ENCODE data around the gene SUCLG2.

Gene SUCLG2

DNA sequence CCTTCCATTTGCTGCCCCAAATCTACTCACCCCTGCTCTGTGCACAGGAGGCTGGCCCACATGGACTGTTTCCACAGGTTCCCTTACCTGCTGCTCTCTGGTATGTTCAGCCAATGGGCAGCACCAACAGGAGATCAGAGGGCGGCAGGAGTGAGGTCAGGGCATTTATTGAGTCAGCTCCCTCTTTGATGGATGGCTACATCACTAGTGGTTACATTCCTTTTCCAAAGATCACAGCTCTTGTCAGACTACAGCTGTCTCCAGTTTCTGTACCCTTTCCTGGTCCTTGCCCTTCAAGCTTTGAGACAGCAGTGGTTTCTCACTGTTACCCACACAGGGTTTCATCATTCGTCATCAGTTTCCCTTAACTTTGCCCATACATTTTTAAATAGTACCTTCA is 325.1 kb downstream of the SUCLG2 start:
- Histone ChIP-seq H3K23ac (ENCODE audit: low read length in 2 of 2) (no peak overlapping the region), H3K9ac (ENCODE audit: low read length) (no peak overlapping the region), H3K9me3 (ENCODE audit: control insufficient read depth, low read length) (no peaks in the 10 kb centered on the region), H3K27me3 (ENCODE audit: control insufficient read depth in 1 of 2, insufficient read depth in 1 of 2, low read length in 2 of 2) (no peaks in the 10 kb centered on the region), H3K27ac (ENCODE audit: low read length, poor library complexity, severe bottlenecking) (no peak overlapping the region), H4K8ac (ENCODE audit: low read length) (no peak overlapping the region), H3K4ac (ENCODE audit: low read depth in 1 of 2, low read length in 2 of 2) (no peak overlapping the region), H2AK5ac (ENCODE audit: low read length, severe bottlenecking) (no peak overlapping the region), H2AFZ (ENCODE audit: low read depth, low read length) (no peak overlapping the region), H2BK12ac (ENCODE audit: low read length in 2 of 2) (no peak overlapping the region), H2BK5ac (ENCODE audit: low read depth, low read length, poor library complexity, severe bottlenecking) (no peak overlapping the region), H3K14ac (ENCODE audit: low read length in 2 of 2) (no peak overlapping the region), H3K18ac (ENCODE audit: low read depth in 1 of 2, low read length in 2 of 2) (no peak overlapping the region), H3K4me1 (ENCODE audit: control insufficient read depth, insufficient read depth, low read depth, low read length) (no peaks in the 10 kb centered on the region), H4K91ac (ENCODE audit: low read length) (no peak overlapping the region), H2BK15ac (ENCODE audit: low read depth, poor library complexity, severe bottlenecking) (no peak overlapping the region), H3K4me3 (ENCODE audit: insufficient read depth in 1 of 2, low read depth in 1 of 2, low read length in 2 of 2) (no peak overlapping the region), H3K4me2 (ENCODE audit: low read length, poor library complexity, severe bottlenecking) (no peak overlapping the region), H3K36me3 (ENCODE audit: control insufficient read depth in 1 of 2, insufficient read depth in 2 of 2, low read depth in 1 of 2, low read length in 2 of 2) (no peaks in the 10 kb centered on the region), H2BK120ac (ENCODE audit: low read depth, low read length) (no peak overlapping the region), H3K79me1 (replicated peaks; ENCODE audit: low read length, poor library complexity, severe bottlenecking) (no peaks in the 10 kb centered on the region)
- WGBS, result 71% methylated on average over 2 of the region's 2 CpGs
- DNase-seq, result no peak

DNA sequence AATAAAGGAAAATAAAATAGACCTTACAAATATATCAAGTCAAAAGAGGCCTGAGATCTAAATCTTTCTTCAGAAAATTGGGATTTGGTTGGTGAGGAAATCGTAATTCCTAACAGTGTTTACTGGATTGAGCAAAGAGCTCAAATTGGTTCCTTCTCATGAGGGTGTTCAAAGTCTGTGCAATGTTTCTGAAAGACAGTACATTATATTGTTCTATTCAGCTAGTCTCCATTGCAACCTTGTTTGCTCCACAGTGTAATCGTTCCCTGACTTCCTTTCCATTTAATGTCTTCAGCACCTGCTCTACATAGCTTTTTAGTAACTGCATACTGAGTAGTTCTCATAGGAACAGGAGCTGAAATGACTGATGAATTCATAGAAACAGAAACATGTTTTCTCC is 326.8 kb downstream of the SUCLG2 start:
- Histone ChIP-seq H3K36me3 (ENCODE audit: control insufficient read depth in 1 of 2, insufficient read depth in 2 of 2, low read depth in 1 of 2, low read length in 2 of 2) (no peaks in the 10 kb centered on the region), H2BK12ac (ENCODE audit: low read length in 2 of 2) (no peak overlapping the region)
- 71% methylated on average over 2 of the region's 2 CpGs for WGBS

DNA sequence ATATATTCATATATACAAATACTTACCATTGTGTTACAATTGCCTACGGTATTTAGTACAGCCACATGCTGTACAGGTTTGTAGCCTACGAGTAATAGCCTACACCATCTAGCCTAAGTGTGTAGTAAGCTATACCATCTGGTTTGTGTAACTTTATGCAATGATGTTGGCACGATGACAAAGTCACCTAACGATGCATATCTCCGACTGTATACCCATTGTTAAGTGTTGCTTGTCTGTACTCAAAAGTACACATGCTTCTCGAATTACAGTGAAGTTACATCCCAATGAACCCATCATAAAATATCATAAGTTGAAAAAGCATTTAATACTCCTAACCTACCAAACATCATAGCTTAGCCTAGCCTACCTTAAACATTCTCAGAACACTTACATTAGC is 329.2 kb downstream of the SUCLG2 start:
- H3K79me1 ChIP-seq (replicated peaks; ENCODE audit: low read length, poor library complexity, severe bottlenecking), result no peaks in the 10 kb centered on the region
- no peak overlapping the region for H3K14ac ChIP-seq (ENCODE audit: low read length in 2 of 2)
- no peak overlapping the region for H3K18ac ChIP-seq (ENCODE audit: low read depth in 1 of 2, low read length in 2 of 2)
- no peak overlapping the region for H4K91ac ChIP-seq (ENCODE audit: low read length)
- WGBS, result 92% methylated on average over 6 of the region's 6 CpGs
- H3K36me3 ChIP-seq (ENCODE audit: control insufficient read depth in 1 of 2, insufficient read depth in 2 of 2, low read depth in 1 of 2, low read length in 2 of 2), result no peaks in the 10 kb centered on the region
- H3K9me3 ChIP-seq (ENCODE audit: control insufficient read depth, low read length), result peaks cover 7% of the 10 kb centered on the region
- H3K23ac ChIP-seq (ENCODE audit: low read length in 2 of 2), result no peak overlapping the region
- no peak overlapping the region for H3K9ac ChIP-seq (ENCODE audit: low read length)
- no peak overlapping the region for H2BK120ac ChIP-seq (ENCODE audit: low read depth, low read length)
- H2AFZ ChIP-seq (ENCODE audit: low read depth, low read length), result no peak overlapping the region
- H3K27ac ChIP-seq (ENCODE audit: low read length, poor library complexity, severe bottlenecking), result no peak overlapping the region
- no peak overlapping the region for H4K8ac ChIP-seq (ENCODE audit: low read length)
- H3K4ac ChIP-seq (ENCODE audit: low read depth in 1 of 2, low read length in 2 of 2), result no peak overlapping the region
- no peak overlapping the region for H2BK5ac ChIP-seq (ENCODE audit: low read depth, low read length, poor library complexity, severe bottlenecking)
- H3K4me3 ChIP-seq (ENCODE audit: insufficient read depth in 1 of 2, low read depth in 1 of 2, low read length in 2 of 2), result no peak overlapping the region
- H2BK15ac ChIP-seq (ENCODE audit: low read depth, poor library complexity, severe bottlenecking), result no peak overlapping the region
- H2AK5ac ChIP-seq (ENCODE audit: low read length, severe bottlenecking), result no peak overlapping the region
- no peak overlapping the region for H2BK12ac ChIP-seq (ENCODE audit: low read length in 2 of 2)
- no peak overlapping the region for H3K4me2 ChIP-seq (ENCODE audit: low read length, poor library complexity, severe bottlenecking)
- DNase-seq, result no peak
- H3K27me3 ChIP-seq (ENCODE audit: control insufficient read depth in 1 of 2, insufficient read depth in 1 of 2, low read length in 2 of 2), result no peaks in the 10 kb centered on the region
- H3K4me1 ChIP-seq (ENCODE audit: control insufficient read depth, insufficient read depth, low read depth, low read length), result no peaks in the 10 kb centered on the region

More for the DNA sequence above, 326.8 kb downstream of the SUCLG2 start:
- Histone ChIP-seq H3K4me3 (ENCODE audit: insufficient read depth in 1 of 2, low read depth in 1 of 2, low read length in 2 of 2) (no peak overlapping the region), H4K8ac (ENCODE audit: low read length) (no peak overlapping the region), H3K79me1 (replicated peaks; ENCODE audit: low read length, poor library complexity, severe bottlenecking) (no peaks in the 10 kb centered on the region), H2AK5ac (ENCODE audit: low read length, severe bottlenecking) (no peak overlapping the region), H2AFZ (ENCODE audit: low read depth, low read length) (no peak overlapping the region), H3K27me3 (ENCODE audit: control insufficient read depth in 1 of 2, insufficient read depth in 1 of 2, low read length in 2 of 2) (no peaks in the 10 kb centered on the region), H3K9me3 (ENCODE audit: control insufficient read depth, low read length) (peaks cover 5% of the 10 kb centered on the region), H3K18ac (ENCODE audit: low read depth in 1 of 2, low read length in 2 of 2) (no peak overlapping the region), H3K23ac (ENCODE audit: low read length in 2 of 2) (no peak overlapping the region), H3K4ac (ENCODE audit: low read depth in 1 of 2, low read length in 2 of 2) (no peak overlapping the region), H3K27ac (ENCODE audit: low read length, poor library complexity, severe bottlenecking) (no peak overlapping the region), H2BK5ac (ENCODE audit: low read depth, low read length, poor library complexity, severe bottlenecking) (no peak overlapping the region), H3K4me2 (ENCODE audit: low read length, poor library complexity, severe bottlenecking) (no peak overlapping the region), H3K9ac (ENCODE audit: low read length) (no peak overlapping the region), H4K91ac (ENCODE audit: low read length) (no peak overlapping the region), H2BK120ac (ENCODE audit: low read depth, low read length) (no peak overlapping the region), H3K4me1 (ENCODE audit: control insufficient read depth, insufficient read depth, low read depth, low read length) (no peaks in the 10 kb centered on the region), H2BK15ac (ENCODE audit: low read depth, poor library complexity, severe bottlenecking) (no peak overlapping the region), H3K14ac (ENCODE audit: low read length in 2 of 2) (no peak overlapping the region)
- no peak for DNase-seq
